ENCODE measurements around the gene TSSC4. TPM values are rescaled to one million over a fixed set of nuclear protein-coding genes. Genes with fewer than 3 reads are reported as not detected.

TSSC4 gene
- total and polyA plus RNA-seq, 2 of the 13 experiments (the other 11 are each of a cell fraction or from before 2014, with no cell fraction given), result 16.2 to 58.6 TPM

DNA sequence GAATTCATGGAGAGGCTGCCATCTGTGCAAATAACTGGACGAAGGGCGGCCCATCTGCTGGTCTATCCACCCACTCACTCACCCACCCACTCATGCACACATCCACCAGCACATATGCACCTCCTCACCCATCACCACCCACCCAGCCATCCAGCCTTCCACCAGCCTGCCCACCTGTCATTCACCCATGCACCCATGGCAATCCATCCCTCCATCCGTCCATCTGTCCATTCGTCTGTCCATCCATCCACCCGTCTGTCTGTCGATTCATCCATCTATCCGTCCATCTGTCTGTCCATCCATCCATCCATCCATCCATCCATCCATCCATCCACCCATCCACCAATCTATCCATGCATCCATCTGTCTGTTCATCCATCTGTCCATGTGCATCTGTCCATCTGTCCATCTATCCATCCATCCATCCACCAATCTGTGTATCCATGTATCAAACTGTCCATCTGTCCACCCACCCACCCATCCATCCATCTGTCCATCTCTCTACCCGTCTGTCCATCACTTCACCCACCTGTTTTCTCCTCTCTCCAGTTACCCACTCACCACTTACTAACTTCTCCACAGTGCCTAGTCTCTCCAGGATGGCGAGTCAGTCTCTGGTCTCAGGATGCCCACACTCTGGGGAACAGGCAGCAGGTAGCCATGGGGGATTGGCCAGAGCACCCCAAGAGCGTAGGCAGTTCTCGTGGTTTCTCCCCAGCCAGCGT, 34.9 kb downstream of the TSSC4 start:
- no peaks in the 10 kb centered on the region for H3K36me3 ChIP-seq (replicated peaks in 1 of 2; ENCODE audit: control insufficient read depth in 1 of 2, insufficient read depth in 2 of 2, low read length in 2 of 2)
- ChIA-PET POLR2A (no interaction called here), CTCF (ENCODE audit: low intra/inter-chr PET ratio, low total read pairs) (no interaction called here)
- no peak overlapping the region for H3K27ac ChIP-seq (ENCODE audit: extremely low read length, insufficient read depth, low read length)
- H2AFZ ChIP-seq (ENCODE audit: low read length), result no peak overlapping the region
- no TSS peak for BruUV-seq (replicated peaks)
- ATAC-seq, result no peak
- TF ChIP-seq TEAD3 (CRISPR knock-in tag; optimal IDR thresholded peaks at IDR 0.05; ENCODE audit: borderline replicate concordance) (no peak), RBM22 (optimal IDR thresholded peaks at IDR 0.05; ENCODE audit: low read length) (no peak), CEBPB (IDR thresholded peaks at IDR 0.05; ENCODE audit: borderline replicate concordance, low read depth, low read length) (no peak), MIER3 (CRISPR knock-in tag; IDR thresholded peaks at IDR 0.05; ENCODE audit: borderline replicate concordance) (no peak), ZNF207 (IDR thresholded peaks at IDR 0.05; ENCODE audit: borderline replicate concordance) (no peak), ZNF460 (CRISPR knock-in tag; IDR thresholded peaks at IDR 0.05; ENCODE audit: borderline replicate concordance) (no peak), JUN (CRISPR knock-in tag; IDR thresholded peaks at IDR 0.05) (no peak), JUND (CRISPR knock-in tag; IDR thresholded peaks at IDR 0.05) (no peak), PCBP1 (IDR thresholded peaks at IDR 0.05; ENCODE audit: borderline replicate concordance, low read depth, low read length) (no peak), ZNF572 (CRISPR knock-in tag; IDR thresholded peaks at IDR 0.05) (no peak), ARNT (IDR thresholded peaks at IDR 0.05) (no peak), ATRX (CRISPR knock-in tag; IDR thresholded peaks at IDR 0.05; ENCODE audit: borderline replicate concordance) (no peak), NFKB2 (CRISPR knock-in tag; IDR thresholded peaks at IDR 0.05; ENCODE audit: borderline replicate concordance) (no peak)
- TF ChIP-seq, protein P1, sequence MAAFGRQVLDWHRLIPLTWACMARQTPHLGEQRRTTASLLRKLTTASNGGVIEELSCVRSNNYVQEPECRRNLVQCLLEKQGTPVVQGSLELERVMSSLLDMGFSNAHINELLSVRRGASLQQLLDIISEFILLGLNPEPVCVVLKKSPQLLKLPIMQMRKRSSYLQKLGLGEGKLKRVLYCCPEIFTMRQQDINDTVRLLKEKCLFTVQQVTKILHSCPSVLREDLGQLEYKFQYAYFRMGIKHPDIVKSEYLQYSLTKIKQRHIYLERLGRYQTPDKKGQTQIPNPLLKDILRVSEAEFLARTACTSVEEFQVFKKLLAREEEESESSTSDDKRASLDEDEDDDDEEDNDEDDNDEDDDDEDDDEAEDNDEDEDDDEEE (CRISPR knock-in tag; IDR thresholded peaks at IDR 0.05), result no peak
- TF ChIP-seq, protein P2, sequence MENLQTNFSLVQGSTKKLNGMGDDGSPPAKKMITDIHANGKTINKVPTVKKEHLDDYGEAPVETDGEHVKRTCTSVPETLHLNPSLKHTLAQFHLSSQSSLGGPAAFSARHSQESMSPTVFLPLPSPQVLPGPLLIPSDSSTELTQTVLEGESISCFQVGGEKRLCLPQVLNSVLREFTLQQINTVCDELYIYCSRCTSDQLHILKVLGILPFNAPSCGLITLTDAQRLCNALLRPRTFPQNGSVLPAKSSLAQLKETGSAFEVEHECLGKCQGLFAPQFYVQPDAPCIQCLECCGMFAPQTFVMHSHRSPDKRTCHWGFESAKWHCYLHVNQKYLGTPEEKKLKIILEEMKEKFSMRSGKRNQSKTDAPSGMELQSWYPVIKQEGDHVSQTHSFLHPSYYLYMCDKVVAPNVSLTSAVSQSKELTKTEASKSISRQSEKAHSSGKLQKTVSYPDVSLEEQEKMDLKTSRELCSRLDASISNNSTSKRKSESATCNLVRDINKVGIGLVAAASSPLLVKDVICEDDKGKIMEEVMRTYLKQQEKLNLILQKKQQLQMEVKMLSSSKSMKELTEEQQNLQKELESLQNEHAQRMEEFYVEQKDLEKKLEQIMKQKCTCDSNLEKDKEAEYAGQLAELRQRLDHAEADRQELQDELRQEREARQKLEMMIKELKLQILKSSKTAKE (CRISPR knock-in tag; IDR thresholded peaks at IDR 0.05; ENCODE audit: borderline replicate concordance), result no peak
- H4K20me1 ChIP-seq (ENCODE audit: insufficient read depth, low read length), result no peaks in the 10 kb centered on the region; the same call in 1 of the 2 replicates
- H3K4me1 ChIP-seq (ENCODE audit: insufficient read depth, low read length), result no peaks in the 10 kb centered on the region
- no peak overlapping the region for H3K4me3 ChIP-seq (replicated peaks in 1 of 3; ENCODE audit: insufficient read depth in 1 of 3, low read depth in 2 of 3, low read length in 3 of 3)
- H3K4me2 ChIP-seq (ENCODE audit: low read depth, low read length), result no peak overlapping the region
- intact Hi-C loops (cut with micrococcal nuclease; ENCODE audit: unreplicated experiment) (no loop called here), in situ Hi-C loops (cut with HindIII; ENCODE audit: extremely low pct_ligation_motif_present, low pct_unique_long_range_greater_than_20kb) (no loop called here)
- WGBS (ENCODE audit: low lambda C conversion rate), result 11% methylated on average over 12 of the region's 12 CpGs
- H3K79me2 ChIP-seq (ENCODE audit: insufficient read depth, low read length), result no peaks in the 10 kb centered on the region
- H3K9ac ChIP-seq (ENCODE audit: insufficient read depth, low read depth, low read length), result no peak overlapping the region
- no peaks in the 10 kb centered on the region for H3K9me3 ChIP-seq (ENCODE audit: low read length)
- DNase-seq (ENCODE audit: low spot score), result no peak
- no peak for FAIRE-seq
- H3K27me3 ChIP-seq (ENCODE audit: control insufficient read depth in 1 of 2, insufficient read depth in 2 of 2, low read length in 2 of 2), result peaks cover 10 to 62% of the 10 kb centered on the region in 2 experiments; a peak in 4 of 5 replicates

Data from HepG2 (cell line).